ENCODE results near the gene IFT122.

Gene IFT122

DNA sequence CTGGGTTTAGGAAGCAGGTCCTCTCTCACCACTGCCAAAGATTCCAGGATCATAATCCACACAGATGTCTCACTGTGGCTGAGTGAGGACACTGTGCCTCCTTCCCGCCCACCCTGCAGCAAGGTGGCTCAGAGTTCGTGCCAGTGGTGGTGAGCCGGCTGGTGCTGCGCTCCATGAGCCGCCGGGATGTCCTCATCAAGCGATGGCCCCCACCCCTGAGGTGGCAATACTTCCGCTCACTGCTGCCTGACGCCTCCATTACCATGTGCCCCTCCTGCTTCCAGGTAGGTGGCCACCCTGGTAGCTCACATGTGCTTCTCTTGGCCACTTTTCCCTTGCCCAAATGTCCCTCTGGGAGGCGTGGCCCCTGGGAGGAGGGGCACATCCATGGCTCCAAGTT lies 79.4 kb downstream of the IFT122 start:
- no peak for DNase-seq (ENCODE audit: low spot score)

GRCh38 chr3:129519896-129520715 lies 80.1 kb downstream of the IFT122 start:
- no peak for DNase-seq (ENCODE audit: low spot score)

- DNase-seq (ENCODE audit: low spot score): no peak
Observed at GRCh38 chr3:129520960-129521359, 80.9 kb downstream of the IFT122 start.

DNA sequence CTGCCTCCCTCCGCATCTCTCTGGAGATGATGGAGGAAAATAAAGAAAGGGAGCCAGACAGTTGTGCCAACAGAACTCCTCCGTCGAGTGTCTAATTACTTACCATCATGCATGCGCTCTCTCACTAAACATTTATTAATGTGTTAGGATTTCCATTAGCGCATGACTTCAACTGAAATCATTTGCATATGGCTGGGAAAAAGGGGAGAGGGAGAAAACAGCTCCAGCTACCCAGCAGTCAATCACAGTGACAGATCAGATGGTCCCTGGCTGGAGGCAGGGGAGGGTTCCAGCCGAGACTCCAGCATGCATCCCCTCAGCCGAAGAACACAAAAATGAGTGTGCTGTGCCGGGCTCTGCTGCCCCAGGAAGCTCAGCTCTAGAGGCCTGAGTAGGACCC lies 81.6 kb downstream of the IFT122 start:
- DNase-seq (ENCODE audit: low spot score): no peak

DNA sequence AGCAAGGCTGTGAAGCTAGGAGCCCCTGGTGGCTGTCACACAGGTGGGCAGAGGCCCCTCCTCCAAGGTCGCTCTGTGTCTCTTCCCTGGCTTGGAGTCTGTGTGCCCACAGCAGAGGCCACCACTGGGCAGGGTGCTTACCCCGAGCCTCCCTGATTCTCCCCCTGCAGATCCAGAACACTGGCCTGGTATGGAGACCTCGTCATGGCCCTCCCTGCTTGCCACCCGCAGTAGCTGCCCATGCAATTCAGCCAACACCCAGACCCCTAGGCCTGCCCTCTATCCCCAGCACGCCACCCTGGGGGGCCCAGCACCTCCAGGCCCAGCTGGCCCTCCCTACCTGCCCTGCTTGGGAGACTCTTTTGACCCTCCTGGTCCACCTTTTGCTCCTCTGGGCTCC lies 82.9 kb downstream of the IFT122 start:
- DNase-seq (ENCODE audit: low spot score): no peak

- no peak for DNase-seq (ENCODE audit: low spot score)
Observed at GRCh38 chr3:129524081-129524480, 84.1 kb downstream of the IFT122 start.

DNA sequence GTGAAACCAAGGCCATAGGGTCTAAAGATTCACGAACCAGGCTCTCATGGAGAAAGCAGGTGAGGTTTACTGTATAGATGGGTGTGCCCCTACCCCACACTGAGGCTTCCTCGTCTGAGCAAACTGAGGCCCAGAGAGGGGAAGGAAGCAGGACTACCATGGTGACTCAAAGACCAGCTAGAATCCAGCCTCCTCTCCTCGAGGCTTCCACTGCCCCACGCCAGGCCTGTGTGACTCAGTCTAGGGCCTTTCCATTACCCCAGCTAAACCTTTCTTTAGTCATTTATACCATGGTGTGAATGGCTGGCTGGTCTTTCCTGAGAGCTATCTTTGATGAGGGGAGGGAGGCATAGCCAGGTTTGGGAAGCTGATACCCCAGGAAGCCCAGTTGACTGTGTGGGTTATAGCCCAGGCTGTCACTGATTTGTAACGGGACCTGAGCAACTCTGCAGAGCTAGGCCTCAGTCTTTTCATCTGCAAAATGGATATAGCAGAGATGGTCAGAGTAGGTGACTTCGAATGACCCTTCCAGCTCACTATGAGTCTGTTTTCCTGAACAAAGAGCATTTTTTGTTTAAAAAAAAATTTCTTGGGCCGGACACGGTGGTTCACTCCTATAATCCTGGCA lies 85.4 kb downstream of the IFT122 start:
- no peak for DNase-seq (ENCODE audit: low spot score)

- DNase-seq (ENCODE audit: low spot score): no peak
Observed at GRCh38 chr3:129526121-129526900, 86.3 kb downstream of the IFT122 start.

GRCh38 chr3:129527262-129527661 lies 87.2 kb downstream of the IFT122 start:
- no peak for DNase-seq (ENCODE audit: low spot score)

GRCh38 chr3:129528589-129529100 lies 88.6 kb downstream of the IFT122 start, which contains the start of gene RHO:
TSS of gene RHO (plus strand) at chr3:129528639. CDS start at chr3:129528734, 95 bp downstream.
- DNase-seq (ENCODE audit: low spot score): no peak

DNA sequence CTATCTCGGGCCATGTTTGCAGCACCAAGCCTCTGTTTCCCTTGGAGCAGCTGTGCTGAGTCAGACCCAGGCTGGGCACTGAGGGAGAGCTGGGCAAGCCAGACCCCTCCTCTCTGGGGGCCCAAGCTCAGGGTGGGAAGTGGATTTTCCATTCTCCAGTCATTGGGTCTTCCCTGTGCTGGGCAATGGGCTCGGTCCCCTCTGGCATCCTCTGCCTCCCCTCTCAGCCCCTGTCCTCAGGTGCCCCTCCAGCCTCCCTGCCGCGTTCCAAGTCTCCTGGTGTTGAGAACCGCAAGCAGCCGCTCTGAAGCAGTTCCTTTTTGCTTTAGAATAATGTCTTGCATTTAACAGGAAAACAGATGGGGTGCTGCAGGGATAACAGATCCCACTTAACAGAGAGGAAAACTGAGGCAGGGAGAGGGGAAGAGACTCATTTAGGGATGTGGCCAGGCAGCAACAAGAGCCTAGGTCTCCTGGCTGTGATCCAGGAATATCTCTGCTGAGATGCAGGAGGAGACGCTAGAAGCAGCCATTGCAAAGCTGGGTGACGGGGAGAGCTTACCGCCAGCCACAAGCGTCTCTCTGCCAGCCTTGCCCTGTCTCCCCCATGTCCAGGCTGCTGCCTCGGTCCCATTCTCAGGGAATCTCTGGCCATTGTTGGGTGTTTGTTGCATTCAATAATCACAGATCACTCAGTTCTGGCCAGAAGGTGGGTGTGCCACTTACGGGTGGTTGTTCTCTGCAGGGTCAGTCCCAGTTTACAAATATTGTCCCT lies 89.6 kb downstream of the IFT122 start:
- no peak for DNase-seq (ENCODE audit: low spot score)

DNA sequence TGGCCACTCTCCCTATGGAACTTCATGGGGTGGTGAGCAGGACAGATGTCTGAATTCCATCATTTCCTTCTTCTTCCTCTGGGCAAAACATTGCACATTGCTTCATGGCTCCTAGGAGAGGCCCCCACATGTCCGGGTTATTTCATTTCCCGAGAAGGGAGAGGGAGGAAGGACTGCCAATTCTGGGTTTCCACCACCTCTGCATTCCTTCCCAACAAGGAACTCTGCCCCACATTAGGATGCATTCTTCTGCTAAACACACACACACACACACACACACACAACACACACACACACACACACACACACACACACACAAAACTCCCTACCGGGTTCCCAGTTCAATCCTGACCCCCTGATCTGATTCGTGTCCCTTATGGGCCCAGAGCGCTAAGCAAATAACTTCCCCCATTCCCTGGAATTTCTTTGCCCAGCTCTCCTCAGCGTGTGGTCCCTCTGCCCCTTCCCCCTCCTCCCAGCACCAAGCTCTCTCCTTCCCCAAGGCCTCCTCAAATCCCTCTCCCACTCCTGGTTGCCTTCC lies 90.3 kb downstream of the IFT122 start:
- DNase-seq (ENCODE audit: low spot score): no peak

DNA sequence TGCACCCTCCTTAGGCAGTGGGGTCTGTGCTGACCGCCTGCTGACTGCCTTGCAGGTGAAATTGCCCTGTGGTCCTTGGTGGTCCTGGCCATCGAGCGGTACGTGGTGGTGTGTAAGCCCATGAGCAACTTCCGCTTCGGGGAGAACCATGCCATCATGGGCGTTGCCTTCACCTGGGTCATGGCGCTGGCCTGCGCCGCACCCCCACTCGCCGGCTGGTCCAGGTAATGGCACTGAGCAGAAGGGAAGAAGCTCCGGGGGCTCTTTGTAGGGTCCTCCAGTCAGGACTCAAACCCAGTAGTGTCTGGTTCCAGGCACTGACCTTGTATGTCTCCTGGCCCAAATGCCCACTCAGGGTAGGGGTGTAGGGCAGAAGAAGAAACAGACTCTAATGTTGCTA lies 90.8 kb downstream of the IFT122 start:
- DNase-seq (ENCODE audit: low spot score): no peak

DNA sequence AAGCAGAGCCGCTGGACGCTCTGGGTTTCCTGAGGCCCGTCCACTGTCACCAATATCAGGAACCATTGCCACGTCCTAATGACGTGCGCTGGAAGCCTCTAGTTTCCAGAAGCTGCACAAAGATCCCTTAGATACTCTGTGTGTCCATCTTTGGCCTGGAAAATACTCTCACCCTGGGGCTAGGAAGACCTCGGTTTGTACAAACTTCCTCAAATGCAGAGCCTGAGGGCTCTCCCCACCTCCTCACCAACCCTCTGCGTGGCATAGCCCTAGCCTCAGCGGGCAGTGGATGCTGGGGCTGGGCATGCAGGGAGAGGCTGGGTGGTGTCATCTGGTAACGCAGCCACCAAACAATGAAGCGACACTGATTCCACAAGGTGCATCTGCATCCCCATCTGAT lies 91.7 kb downstream of the IFT122 start:
- no peak for DNase-seq (ENCODE audit: low spot score)

DNA sequence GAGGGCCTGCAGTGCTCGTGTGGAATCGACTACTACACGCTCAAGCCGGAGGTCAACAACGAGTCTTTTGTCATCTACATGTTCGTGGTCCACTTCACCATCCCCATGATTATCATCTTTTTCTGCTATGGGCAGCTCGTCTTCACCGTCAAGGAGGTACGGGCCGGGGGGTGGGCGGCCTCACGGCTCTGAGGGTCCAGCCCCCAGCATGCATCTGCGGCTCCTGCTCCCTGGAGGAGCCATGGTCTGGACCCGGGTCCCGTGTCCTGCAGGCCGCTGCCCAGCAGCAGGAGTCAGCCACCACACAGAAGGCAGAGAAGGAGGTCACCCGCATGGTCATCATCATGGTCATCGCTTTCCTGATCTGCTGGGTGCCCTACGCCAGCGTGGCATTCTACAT lies 92.2 kb downstream of the IFT122 start:
- DNase-seq (ENCODE audit: low spot score): no peak

- DNase-seq (ENCODE audit: low spot score): no peak
Observed at GRCh38 chr3:129533406-129533805, 93.4 kb downstream of the IFT122 start.

GRCh38 chr3:129534428-129535027 lies 94.5 kb downstream of the IFT122 start:
- no peak for DNase-seq (ENCODE audit: low spot score)

DNA sequence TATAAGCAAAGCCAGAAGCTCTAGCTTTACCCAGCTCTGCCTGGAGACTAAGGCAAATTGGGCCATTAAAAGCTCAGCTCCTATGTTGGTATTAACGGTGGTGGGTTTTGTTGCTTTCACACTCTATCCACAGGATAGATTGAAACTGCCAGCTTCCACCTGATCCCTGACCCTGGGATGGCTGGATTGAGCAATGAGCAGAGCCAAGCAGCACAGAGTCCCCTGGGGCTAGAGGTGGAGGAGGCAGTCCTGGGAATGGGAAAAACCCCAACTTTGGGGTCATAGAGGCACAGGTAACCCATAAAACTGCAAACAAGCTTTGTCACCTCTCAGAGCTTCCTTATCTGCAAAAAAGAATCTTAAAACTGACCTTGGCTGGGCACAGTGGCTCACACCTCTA lies 95.1 kb downstream of the IFT122 start:
- no peak for DNase-seq (ENCODE audit: low spot score)

DNA sequence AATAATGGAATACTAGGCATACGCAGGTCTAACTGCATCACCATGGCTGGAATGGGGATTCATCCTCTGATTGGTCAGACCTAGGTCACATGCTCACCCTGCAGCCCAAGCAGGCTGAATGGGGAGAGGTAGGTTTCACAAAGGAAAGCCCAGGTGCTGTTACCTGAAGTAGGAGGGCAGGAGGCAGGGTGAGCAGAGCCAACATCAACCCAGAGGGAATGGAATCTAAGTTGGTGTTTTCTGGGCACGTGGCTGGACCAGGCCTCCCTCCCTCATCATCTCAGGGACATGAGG lies 96.3 kb downstream of the IFT122 start:
- no peak for DNase-seq (ENCODE audit: low spot score)

DNA sequence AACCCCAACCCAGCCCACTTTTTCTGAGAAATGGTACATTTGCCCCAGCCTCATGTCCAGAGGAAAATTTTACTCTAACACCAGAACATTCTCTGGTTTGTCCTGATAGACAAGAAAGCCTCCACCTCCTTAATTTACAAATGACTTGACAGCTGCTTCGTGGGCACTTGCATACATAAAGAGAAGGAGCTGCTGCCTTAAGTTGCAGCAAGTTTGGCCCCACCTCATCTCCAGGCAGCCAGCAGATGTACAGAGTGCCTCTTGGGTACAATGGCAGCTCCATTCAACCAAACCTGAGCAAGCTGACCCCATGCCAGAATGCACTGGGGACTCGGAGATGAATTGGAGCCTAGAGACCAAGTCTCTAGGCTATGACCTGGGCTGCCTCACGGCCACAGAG lies 96.8 kb downstream of the IFT122 start:
- DNase-seq (ENCODE audit: low spot score): no peak

DNA sequence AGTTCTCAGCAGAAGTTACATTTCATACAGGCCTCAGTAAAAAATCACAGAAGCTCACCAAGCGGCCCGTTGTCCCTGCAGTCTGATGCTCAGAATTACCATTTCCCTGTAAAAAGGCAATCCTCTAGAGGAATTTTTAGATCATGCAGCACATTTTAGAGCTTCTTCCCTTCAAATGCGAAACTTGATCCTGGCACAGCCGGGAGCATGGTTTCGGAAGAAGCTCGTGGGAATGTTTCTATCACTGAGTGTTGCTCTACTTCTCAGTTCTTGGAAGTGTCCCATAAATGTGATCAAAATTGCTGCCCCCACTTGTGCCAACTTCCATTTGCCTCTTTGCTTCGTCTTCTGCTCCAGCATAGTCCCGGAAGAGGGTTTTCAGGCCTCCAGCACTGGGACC lies 99.2 kb downstream of the IFT122 start:
- DNase-seq (ENCODE audit: low spot score): no peak

Data from SW480 (cell line).